Central memory CD8-positive, alpha-beta T cell (primary cell): Measurements from ENCODE around the gene KAT7.

Experiments used
- ATAC-seq: fragments of 150-1000 bp; cut with Tn5 transposase; replicated peaks from 2 replicates; pipeline ENCODE4 v1.10.0; 2022; ENCODE audit warnings: mild to moderate bottlenecking, moderate FRiP score, moderate number of reproducible peaks; ENCODE audit not compliant: poor library complexity, severe bottlenecking; ENCODE audit errors: extremely low read depth
- DNase-seq, 2 donors: peaks; one replicate each; pipeline ENCODE4 v3.0.0; 2021; ENCODE audit warnings: low spot score in 2 of 2
- H3K27ac Mint-ChIP-seq: one replicate; pipeline ENCODE4 v1.8.0; 2022; ENCODE audit warnings: low read depth, mild to moderate bottlenecking, moderate library complexity, mixed read lengths
- H3K27me3 Mint-ChIP-seq: one replicate; pipeline ENCODE4 v1.8.0; 2022; ENCODE audit warnings: mixed read lengths
- H3K36me3 Mint-ChIP-seq: one replicate; pipeline ENCODE4 v1.8.0; 2022; ENCODE audit warnings: mild to moderate bottlenecking, moderate library complexity, mixed read lengths; ENCODE audit not compliant: insufficient read depth
- H3K4me1 Mint-ChIP-seq: one replicate; pipeline ENCODE4 v1.8.0; 2022; ENCODE audit warnings: mixed read lengths
- H3K4me3 Mint-ChIP-seq: one replicate; pipeline ENCODE4 v1.8.0; 2022; ENCODE audit warnings: mild to moderate bottlenecking, moderate library complexity, mixed read lengths
- H3K9me3 Mint-ChIP-seq: one replicate; pipeline ENCODE4 v1.8.0; 2022; ENCODE audit warnings: mixed read lengths

KAT7 gene

DNA sequence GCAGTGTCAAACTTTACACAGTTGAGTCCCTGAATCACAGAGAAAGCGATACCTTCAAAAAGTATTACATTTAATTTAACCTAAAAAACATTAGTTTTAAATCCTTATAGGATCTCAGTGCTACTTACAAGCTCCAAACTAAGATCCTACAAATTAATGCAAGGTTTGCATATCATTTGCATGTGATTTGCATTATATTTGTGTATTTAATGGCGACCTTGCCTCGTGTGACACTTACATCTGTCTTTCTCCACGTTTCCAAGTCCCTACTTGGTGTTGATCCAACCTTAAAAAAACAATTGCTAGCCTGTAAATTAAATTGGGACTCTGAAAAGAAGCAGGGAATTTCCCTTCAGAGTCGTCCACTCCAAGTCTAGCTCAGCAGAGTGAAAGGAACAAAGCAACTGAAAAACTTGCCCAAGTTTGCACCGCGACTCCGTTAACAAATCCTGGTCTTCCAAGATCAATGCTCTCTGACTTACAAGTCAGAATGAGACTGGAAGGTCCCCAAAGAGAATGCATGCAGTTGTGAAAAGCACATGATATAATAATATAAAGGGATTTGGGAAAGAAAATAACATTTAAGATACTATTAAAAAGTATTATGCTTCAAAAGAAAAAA, 23.8 kb upstream of the KAT7 start:
- Mint-ChIP-seq H3K9me3 (no peaks in the 10 kb centered on the region), H3K4me1 (peaks cover 46% of the 10 kb centered on the region), H3K27ac (peak overlapping the region; percentile 91), H3K4me3 (peak overlapping the region; percentile 98), H3K36me3 (peaks cover 19% of the 10 kb centered on the region), H3K27me3 (no peaks in the 10 kb centered on the region)
- DNase-seq (no peak), ATAC-seq (no peak)

DNA sequence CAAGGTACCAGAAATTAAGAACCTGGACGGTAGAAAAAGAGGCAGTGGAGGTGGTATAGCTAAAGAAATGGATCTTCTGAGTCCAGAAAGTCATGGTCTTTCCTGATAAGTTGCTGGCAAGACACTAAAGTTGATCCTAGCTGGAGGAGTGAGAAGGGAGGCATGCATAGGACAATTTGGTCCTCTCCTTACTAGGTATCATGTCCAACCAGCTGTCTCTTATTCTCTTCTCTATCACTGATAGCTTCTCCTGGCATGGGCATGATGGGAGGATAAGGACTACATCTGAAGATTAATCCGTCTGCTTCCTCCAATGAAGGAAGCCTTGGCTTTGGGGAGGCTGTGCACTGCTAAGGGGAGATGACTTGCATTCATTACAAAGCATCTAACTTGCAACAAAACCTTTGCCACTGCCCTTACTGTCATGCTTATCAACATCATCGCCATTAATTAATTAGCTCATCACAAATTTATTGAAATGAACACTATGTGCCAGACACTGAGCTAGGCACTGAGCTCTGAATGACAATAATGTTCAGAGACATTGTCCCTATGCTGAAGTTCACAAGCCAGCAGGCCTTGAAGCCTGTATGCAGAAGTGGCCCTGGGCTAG, 21.5 kb upstream of the KAT7 start:
- Mint-ChIP-seq H3K27ac (no peak overlapping the region), H3K27me3 (no peaks in the 10 kb centered on the region), H3K4me1 (peaks cover 23% of the 10 kb centered on the region), H3K36me3 (peaks cover 16% of the 10 kb centered on the region), H3K4me3 (no peak overlapping the region), H3K9me3 (no peaks in the 10 kb centered on the region)
- ATAC-seq (no peak), DNase-seq (no peak)

- DNase-seq (no peak), ATAC-seq (no peak)
- Mint-ChIP-seq H3K27ac (no peak overlapping the region), H3K4me3 (no peak overlapping the region), H3K4me1 (peaks cover 13% of the 10 kb centered on the region), H3K36me3 (no peaks in the 10 kb centered on the region), H3K27me3 (no peaks in the 10 kb centered on the region), H3K9me3 (no peaks in the 10 kb centered on the region)
These were observed 12.8 kb upstream of the KAT7 start for GRCh38 chr17:49775546-49776260.

DNA sequence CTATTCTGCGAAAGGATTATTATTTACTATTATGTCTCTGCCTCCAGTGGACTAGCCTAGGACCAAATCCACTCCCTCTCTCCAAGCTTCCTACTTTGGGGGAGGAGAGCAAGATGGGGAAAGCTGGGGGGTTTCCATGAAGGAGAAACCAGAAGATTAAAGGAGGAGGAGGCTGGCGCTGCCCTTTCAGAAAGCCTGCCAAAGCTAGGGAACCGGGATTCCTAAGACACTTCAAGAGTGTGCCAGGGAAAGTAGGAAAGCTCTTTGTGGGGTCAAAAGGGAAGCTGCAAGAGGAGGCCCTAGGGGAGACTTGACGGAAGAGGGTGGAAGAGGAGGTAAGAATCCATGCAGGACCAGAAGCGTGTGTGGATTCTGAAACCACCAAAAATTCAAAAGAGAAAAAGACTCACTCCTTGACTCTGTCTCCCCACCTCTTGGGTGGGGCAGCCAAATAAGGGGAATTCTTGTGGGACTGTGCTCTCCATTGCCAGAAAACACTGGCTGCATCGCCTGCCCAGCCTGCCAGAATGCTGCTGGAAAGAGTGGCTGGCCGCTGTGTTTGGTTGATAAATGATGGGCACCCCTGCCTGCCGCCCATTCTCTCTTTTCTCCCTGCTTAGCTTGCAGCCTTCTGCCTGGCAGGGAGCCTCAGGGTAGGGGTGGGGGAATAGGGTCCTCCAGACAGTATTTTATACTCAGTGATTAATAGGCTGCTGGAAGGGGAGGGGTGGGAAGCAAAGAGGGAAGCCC, 11.8 kb upstream of the KAT7 start:
- H3K9me3 Mint-ChIP-seq, result no peaks in the 10 kb centered on the region

DNA sequence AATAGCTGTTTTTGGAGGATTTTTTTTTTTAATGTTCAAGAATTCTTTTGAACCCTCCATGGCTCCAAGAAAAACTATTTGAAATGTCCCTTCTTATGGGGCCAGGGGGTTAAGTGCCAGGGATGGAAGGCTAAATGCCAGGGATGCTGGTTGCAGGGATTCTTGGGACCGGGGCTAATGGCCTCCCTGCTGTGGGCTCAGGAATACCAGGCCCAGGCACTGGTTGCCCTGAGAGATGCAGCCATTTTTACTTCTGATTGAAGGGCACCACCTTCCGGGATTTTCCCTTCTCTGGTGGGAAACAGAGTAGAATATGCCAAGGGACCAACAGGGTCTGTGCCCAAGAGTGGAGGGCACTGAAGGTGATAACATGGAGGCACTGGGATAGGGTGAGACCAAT, 10.9 kb upstream of the KAT7 start:
- H3K4me1 Mint-ChIP-seq, result peaks cover 13% of the 10 kb centered on the region
- H3K4me3 Mint-ChIP-seq, result no peak overlapping the region
- H3K9me3 Mint-ChIP-seq, result no peaks in the 10 kb centered on the region
- no peaks in the 10 kb centered on the region for H3K36me3 Mint-ChIP-seq
- ATAC-seq (no peak), DNase-seq (no peak)
- H3K27ac Mint-ChIP-seq, result no peak overlapping the region
- H3K27me3 Mint-ChIP-seq, result no peaks in the 10 kb centered on the region

More for the DNA sequence above, 11.8 kb upstream of the KAT7 start:
- no peak overlapping the region for H3K27ac Mint-ChIP-seq
- no peaks in the 10 kb centered on the region for H3K36me3 Mint-ChIP-seq
- ATAC-seq (no peak), DNase-seq (no peak)
- H3K27me3 Mint-ChIP-seq, result no peaks in the 10 kb centered on the region
- H3K4me3 Mint-ChIP-seq, result no peak overlapping the region
- peaks cover 13% of the 10 kb centered on the region for H3K4me1 Mint-ChIP-seq

- Mint-ChIP-seq H3K27me3 (no peaks in the 10 kb centered on the region), H3K36me3 (no peaks in the 10 kb centered on the region), H3K4me3 (no peak overlapping the region), H3K27ac (no peak overlapping the region), H3K4me1 (peaks cover 13% of the 10 kb centered on the region), H3K9me3 (no peaks in the 10 kb centered on the region)
- DNase-seq (no peak), ATAC-seq (no peak)
These were observed 9.2 kb upstream of the KAT7 start for GRCh38 chr17:49779156-49779738.

- Mint-ChIP-seq H3K4me3 (no peak overlapping the region), H3K27ac (no peak overlapping the region), H3K36me3 (no peaks in the 10 kb centered on the region), H3K9me3 (no peaks in the 10 kb centered on the region), H3K4me1 (peaks cover 13% of the 10 kb centered on the region), H3K27me3 (no peaks in the 10 kb centered on the region)
- no peak for DNase-seq
- ATAC-seq, result no peak
These were observed 8.7 kb upstream of the KAT7 start for GRCh38 chr17:49779739-49780231.

- H3K4me1 Mint-ChIP-seq, result peaks cover 21% of the 10 kb centered on the region
- H3K27ac Mint-ChIP-seq, result no peak overlapping the region
- no peaks in the 10 kb centered on the region for H3K9me3 Mint-ChIP-seq
- ATAC-seq (no peak), DNase-seq (no peak)
- peaks cover 2% of the 10 kb centered on the region for H3K36me3 Mint-ChIP-seq
- H3K27me3 Mint-ChIP-seq, result no peaks in the 10 kb centered on the region
- no peak overlapping the region for H3K4me3 Mint-ChIP-seq
These were observed 5.3 kb upstream of the KAT7 start for GRCh38 chr17:49783071-49783715.

- Mint-ChIP-seq H3K4me1 (peaks cover 20% of the 10 kb centered on the region), H3K27ac (no peak overlapping the region), H3K4me3 (no peak overlapping the region), H3K27me3 (no peaks in the 10 kb centered on the region), H3K9me3 (no peaks in the 10 kb centered on the region), H3K36me3 (peaks cover 8% of the 10 kb centered on the region)
- DNase-seq (no peak), ATAC-seq (no peak)
These were observed 4.7 kb upstream of the KAT7 start for GRCh38 chr17:49783791-49784190.

DNA sequence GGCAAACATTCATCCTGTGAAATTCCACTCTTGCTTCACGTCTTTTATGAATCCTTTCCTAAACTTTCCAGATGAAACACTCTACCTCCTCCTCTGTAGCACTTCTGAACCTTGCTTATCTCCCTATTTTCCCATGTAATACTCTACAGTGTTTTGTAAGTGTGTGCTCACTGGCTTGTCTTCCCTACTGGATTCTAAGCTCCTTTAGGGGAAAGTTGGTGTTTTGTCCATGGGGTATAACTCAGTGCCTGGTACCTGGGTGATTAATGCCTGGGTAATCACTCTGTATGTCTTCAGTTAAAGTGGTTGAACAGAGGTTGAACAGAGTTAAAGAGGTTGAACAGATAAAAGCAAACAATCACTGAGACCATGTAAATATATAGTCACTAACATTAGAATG, 3.8 kb upstream of the KAT7 start:
- ATAC-seq, result no peak
- no peaks in the 10 kb centered on the region for H3K9me3 Mint-ChIP-seq
- H3K27ac Mint-ChIP-seq, result no peak overlapping the region
- no peak overlapping the region for H3K4me3 Mint-ChIP-seq
- peaks cover 19% of the 10 kb centered on the region for H3K4me1 Mint-ChIP-seq
- DNase-seq, result no peak
- H3K27me3 Mint-ChIP-seq, result no peaks in the 10 kb centered on the region
- peaks cover 17% of the 10 kb centered on the region for H3K36me3 Mint-ChIP-seq

DNA sequence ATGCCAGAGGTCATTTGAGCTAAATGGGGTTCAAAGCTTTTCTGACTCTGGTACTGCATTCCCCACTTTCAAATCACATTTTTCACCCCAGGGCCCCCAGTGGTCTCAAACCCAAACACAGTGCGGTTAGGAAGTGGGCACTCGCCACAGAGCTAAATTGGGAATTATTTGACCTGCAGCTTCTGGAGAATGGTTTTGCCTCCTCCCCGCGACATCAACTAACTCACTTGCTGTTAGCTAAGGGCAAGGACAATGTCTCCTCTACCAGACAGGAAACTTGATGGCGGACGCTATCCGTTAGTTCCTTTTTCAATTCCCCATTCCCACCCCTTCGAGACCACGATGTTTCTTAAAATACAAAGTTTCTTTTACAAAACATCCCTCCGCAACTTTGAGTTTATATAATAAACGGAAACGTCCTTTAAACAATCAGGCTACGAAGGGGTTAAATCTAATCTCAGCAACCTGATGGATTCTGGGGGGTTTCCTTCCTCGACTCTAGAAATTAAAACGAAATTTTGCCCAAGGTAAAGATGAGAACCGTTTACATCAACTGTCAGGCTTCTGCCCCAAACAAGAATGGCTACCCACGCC, 500 bp upstream of the KAT7 start:
- no peak for ATAC-seq
- Mint-ChIP-seq H3K36me3 (peaks cover 45% of the 10 kb centered on the region), H3K4me3 (peak overlapping the region; percentile 97), H3K9me3 (no peaks in the 10 kb centered on the region), H3K4me1 (peaks cover 46% of the 10 kb centered on the region), H3K27ac (peak overlapping the region; percentile 99), H3K27me3 (no peaks in the 10 kb centered on the region)
- DNase-seq, result peak in 1 of 2 donors; percentile 25

- H3K4me3 Mint-ChIP-seq, result peak overlapping the region; percentile 97
- no peaks in the 10 kb centered on the region for H3K9me3 Mint-ChIP-seq
- H3K36me3 Mint-ChIP-seq, result peaks cover 56% of the 10 kb centered on the region
- no peak for ATAC-seq
- H3K27ac Mint-ChIP-seq, result peak overlapping the region; percentile 99
- peaks cover 51% of the 10 kb centered on the region for H3K4me1 Mint-ChIP-seq
- H3K27me3 Mint-ChIP-seq, result no peaks in the 10 kb centered on the region
- no peak for DNase-seq
These were observed 730 bp downstream of the KAT7 start for GRCh38 chr17:49789243-49789578.
